PC-9 (cell line): ENCODE data around the gene SMG6. TPM values are rescaled to one million over a fixed set of nuclear protein-coding genes. Genes with fewer than 3 reads are reported as not detected.
A peak's percentile ranks its signal among the peaks of the same experiment; 100 is the strongest.

Experiments used
- BruUV-seq: library from RNA; stranded (reverse); fragments of 400-500 nt; replicated peaks from 2 replicates; lab custom pipeline; 2021; lab: Mats Ljungman, UMichigan
- CTCF ChIA-PET: fragments of 300-600 bp; sonication (Branson Sonifier 250); formaldehyde crosslinking; loops from one replicate; lab custom pipeline; 2022; ENCODE audit warnings: antibody characterized with exemption; lab: Charles Lee
- POLR2A ChIA-PET: fragments of 300-600 bp; sonication (Branson Sonifier 250); formaldehyde crosslinking; loops from one replicate; lab custom pipeline; 2022; ENCODE audit warnings: antibody characterized with exemption; ENCODE audit not compliant: unreplicated experiment; lab: Charles Lee
- DNase-seq, 2 experiments: peaks; one replicate each; pipeline versions ENCODE4 v3.0.0 to v3.0.0-alpha.2; 2015 to 2022; ENCODE audit warnings: mixed read lengths in 1 of 2
- H2AFZ ChIP-seq: fragments of 200-600 bp; sonication (generic); 2 replicates; pipeline ENCODE4 v1.8.1; 2017; ENCODE audit warnings: antibody characterized with exemption
- H3F3A ChIP-seq: fragments of 200-600 bp; sonication (generic); 2 replicates; pipeline ENCODE4 v1.8.1; 2017; ENCODE audit warnings: antibody characterized with exemption, mild to moderate bottlenecking, low read depth; ENCODE audit not compliant: insufficient read depth
- H3K27ac ChIP-seq: fragments of 200-600 bp; sonication (generic); 2 replicates; pipeline ENCODE4 v1.6.1; 2016; ENCODE audit warnings: mixed run types
- H3K27me3 ChIP-seq: fragments of 200-600 bp; sonication (generic); 2 replicates; pipeline ENCODE4 v1.6.1; 2016; ENCODE audit warnings: low read depth, mixed run types; ENCODE audit not compliant: insufficient read depth
- H3K36me3 ChIP-seq: fragments of 200-600 bp; sonication (generic); 2 replicates; pipeline ENCODE4 v1.6.1; 2016; ENCODE audit warnings: low read depth, mixed run types
- H3K4me1 ChIP-seq: fragments of 200-600 bp; sonication (generic); replicated peaks from 2 replicates; pipeline ENCODE4 v1.6.1; 2016; ENCODE audit warnings: mixed run types; ENCODE audit not compliant: insufficient read depth
- H3K4me2 ChIP-seq: fragments of 200-600 bp; sonication (generic); 2 replicates; pipeline ENCODE4 v1.6.1; 2017; ENCODE audit warnings: mixed run types
- H3K4me3 ChIP-seq: fragments of 200-600 bp; sonication (generic); 2 replicates; pipeline ENCODE4 v1.6.1; 2016; ENCODE audit warnings: mixed run types
- H3K79me2 ChIP-seq: fragments of 200-600 bp; sonication (generic); 2 replicates; pipeline ENCODE4 v1.6.1; 2017; ENCODE audit warnings: low read depth, mixed run types
- H3K9me2 ChIP-seq: fragments of 200-600 bp; sonication (generic); 2 replicates; pipeline ENCODE4 v1.8.1; 2017; ENCODE audit warnings: mild to moderate bottlenecking; ENCODE audit not compliant: insufficient read depth
- H3K9me3 ChIP-seq: fragments of 200-600 bp; sonication (generic); 2 replicates; pipeline ENCODE4 v1.8.1; 2016; ENCODE audit warnings: low read depth; ENCODE audit not compliant: insufficient read depth
- H4K20me1 ChIP-seq: fragments of 200-600 bp; sonication (generic); 2 replicates; pipeline ENCODE4 v1.8.1; 2017; ENCODE audit not compliant: insufficient read depth
- EZH2 ChIP-seq: fragments of 200-600 bp; sonication (generic); IDR thresholded peaks from 2 replicates; pipeline ENCODE4 v1.8.0; 2017; ENCODE audit warnings: antibody characterized with exemption, low read depth
- intact Hi-C: fragments of 100-400 bp; cut with micrococcal nuclease; formaldehyde crosslinking; loops from one replicate; pipeline ENCODE4 v1.10.0; 2022; ENCODE audit not compliant: unreplicated experiment
- total RNA-seq: library from RNA; stranded (reverse); gene quantifications from 2 replicates; pipeline ENCODE4 v1.2.3, GENCODE V29; 2021
- TF ChIP-seq, protein P1 (sequence below): fragments of 200-600 bp; sonication (generic); conservative IDR thresholded peaks from 2 replicates; pipeline ENCODE4 v1.6.1; 2017; ENCODE audit warnings: mixed run types, antibody characterized with exemption, mild to moderate bottlenecking, moderate library complexity

SMG6 gene
- total RNA-seq, 1 experiment from 2014 or later = 43.1 TPM

DNA sequence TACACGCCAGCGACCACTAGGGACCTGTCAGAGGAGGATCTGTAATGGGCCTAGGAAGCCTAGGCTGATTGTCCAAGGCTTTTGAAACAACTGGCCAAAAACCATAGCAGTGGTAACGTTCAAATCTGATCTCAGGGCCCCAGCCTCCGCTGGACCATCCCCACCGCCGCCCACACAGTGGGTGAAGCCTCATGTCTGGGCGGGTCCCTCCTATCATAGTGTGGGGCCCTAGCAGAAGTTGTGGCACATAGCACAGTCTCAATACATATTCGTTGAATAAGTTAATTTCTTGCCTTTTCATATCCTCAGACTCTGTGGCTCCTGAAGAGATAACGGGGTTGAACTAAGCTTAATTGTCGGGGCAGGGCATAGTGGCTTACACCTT, 272.8 kb downstream of the SMG6 start:
- no peaks in the 10 kb centered on the region for H3K9me2 ChIP-seq
- H3K9me3 ChIP-seq = no peaks in the 10 kb centered on the region
- H3K27ac ChIP-seq = no peak overlapping the region
- H3K79me2 ChIP-seq = peaks cover 14% of the 10 kb centered on the region
- BruUV-seq = TSS peak; percentile 41
- DNase-seq = peak in 1 of 2 experiments; percentile 36
- ChIA-PET CTCF (interaction anchor here (0.6 kb wide), 1 partner anchor 138 kb away, joined by 3 read pairs; no protein-coding TSS in a partner anchor), POLR2A (no interaction called here)
- no peak overlapping the region for H2AFZ ChIP-seq
- 0 out of 2 replicates have a peak, but pooled peaks cover under 1% of the 10 kb centered on the region for H3K27me3 ChIP-seq
- H3K4me1 ChIP-seq = peaks cover 15% of the 10 kb centered on the region
- H4K20me1 ChIP-seq = peaks cover 17% of the 10 kb centered on the region
- peak overlapping the region; percentile 97 for H3K4me3 ChIP-seq
- intact Hi-C loops = loop anchor here (1.0 kb wide), 1 partner anchor 122 kb away; no protein-coding TSS in a partner anchor
- TF ChIP-seq, protein P1, sequence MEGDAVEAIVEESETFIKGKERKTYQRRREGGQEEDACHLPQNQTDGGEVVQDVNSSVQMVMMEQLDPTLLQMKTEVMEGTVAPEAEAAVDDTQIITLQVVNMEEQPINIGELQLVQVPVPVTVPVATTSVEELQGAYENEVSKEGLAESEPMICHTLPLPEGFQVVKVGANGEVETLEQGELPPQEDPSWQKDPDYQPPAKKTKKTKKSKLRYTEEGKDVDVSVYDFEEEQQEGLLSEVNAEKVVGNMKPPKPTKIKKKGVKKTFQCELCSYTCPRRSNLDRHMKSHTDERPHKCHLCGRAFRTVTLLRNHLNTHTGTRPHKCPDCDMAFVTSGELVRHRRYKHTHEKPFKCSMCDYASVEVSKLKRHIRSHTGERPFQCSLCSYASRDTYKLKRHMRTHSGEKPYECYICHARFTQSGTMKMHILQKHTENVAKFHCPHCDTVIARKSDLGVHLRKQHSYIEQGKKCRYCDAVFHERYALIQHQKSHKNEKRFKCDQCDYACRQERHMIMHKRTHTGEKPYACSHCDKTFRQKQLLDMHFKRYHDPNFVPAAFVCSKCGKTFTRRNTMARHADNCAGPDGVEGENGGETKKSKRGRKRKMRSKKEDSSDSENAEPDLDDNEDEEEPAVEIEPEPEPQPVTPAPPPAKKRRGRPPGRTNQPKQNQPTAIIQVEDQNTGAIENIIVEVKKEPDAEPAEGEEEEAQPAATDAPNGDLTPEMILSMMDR = peak; percentile 66; the same call in 1 of the 2 replicates
- TF ChIP-seq EZH2 = no peak
- peaks cover 15% of the 10 kb centered on the region; the same call in 1 of the 2 replicates for H3F3A ChIP-seq
- H3K4me2 ChIP-seq = peak overlapping the region; percentile 80
- H3K36me3 ChIP-seq = no peaks in the 10 kb centered on the region

DNA sequence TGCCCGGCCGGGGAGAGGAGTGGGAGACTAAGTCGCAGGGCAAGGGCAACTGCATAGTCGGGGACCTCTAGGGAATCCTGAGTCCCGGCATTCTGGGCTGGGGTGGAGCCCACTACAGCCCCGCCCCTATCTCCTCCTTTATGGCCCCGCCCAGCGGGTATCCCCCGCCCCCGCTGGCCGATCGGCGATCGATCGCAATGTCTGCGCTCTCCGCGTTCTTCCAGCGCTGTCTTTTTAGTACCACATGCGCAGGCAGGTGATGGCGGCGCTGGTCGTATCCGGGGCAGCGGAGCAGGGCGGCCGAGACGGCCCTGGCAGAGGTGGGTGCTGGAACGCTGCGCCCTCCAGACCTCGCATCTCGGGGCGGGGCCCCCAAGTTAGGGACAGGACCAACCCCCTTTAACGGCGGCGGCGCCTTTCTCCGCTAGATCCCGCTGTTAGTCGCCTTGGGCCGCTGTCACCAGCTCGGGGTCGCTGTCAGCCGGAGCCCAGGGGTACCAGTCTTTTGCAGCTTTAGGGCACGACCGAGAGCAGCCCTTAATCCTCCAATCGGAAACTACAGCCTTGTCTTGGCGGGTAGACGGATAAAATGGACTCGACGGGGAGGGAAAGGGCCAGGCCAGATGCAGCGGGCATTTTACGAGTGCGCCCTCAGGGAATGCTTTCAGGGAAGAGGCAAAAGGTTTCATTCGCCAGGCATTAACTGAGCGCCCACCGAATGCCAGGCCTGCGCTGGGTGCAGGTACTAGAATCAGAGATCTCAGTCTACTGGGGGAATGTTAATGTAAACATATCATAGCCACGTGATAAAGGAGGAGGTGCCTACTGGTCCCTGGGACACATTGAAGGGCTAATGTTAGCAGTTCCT, 273.4 kb downstream of the SMG6 start, which contains the start of gene DPH1:
DPH1 (plus strand) TSS at position 243 of the 868 bp plus-strand sequence; CDS start at position 260, 17 bp downstream.
- ChIA-PET POLR2A (interaction anchor here (0.6 kb wide), 1 partner anchor 314 kb away, joined by 13 read pairs; no protein-coding TSS in a partner anchor), CTCF (interaction anchor here (0.6 kb wide), 2 partner anchors 74 to 107 kb away, joined by 4 to 5 read pairs; no protein-coding TSS in a partner anchor)
- intact Hi-C loops = loop anchor here (1.0 kb wide), 1 partner anchor 122 kb away; no protein-coding TSS in a partner anchor
- H3K36me3 ChIP-seq = no peaks in the 10 kb centered on the region
- peaks cover 14% of the 10 kb centered on the region for H3K79me2 ChIP-seq
- H3K9me2 ChIP-seq = no peaks in the 10 kb centered on the region
- 0 out of 2 replicates have a peak, but pooled peaks cover 7% of the 10 kb centered on the region for H3K27me3 ChIP-seq
- no peak for TF ChIP-seq EZH2
- TF ChIP-seq, protein P1 = no peak
- H3F3A ChIP-seq = peaks cover 15% of the 10 kb centered on the region; the same call in 1 of the 2 replicates
- peak; percentile 83 to 91 for DNase-seq
- no peak within 1 kb of the TSS for H3K27ac ChIP-seq
- no TSS peak for BruUV-seq
- H3K4me2 ChIP-seq = peak within 1 kb of the TSS; percentile 80
- H2AFZ ChIP-seq = peak within 1 kb of the TSS; percentile 99
- H4K20me1 ChIP-seq = peaks cover 14% of the 10 kb centered on the region; the same call in 1 of the 2 replicates
- no peaks in the 10 kb centered on the region for H3K9me3 ChIP-seq
- peaks cover 15% of the 10 kb centered on the region for H3K4me1 ChIP-seq
- H3K4me3 ChIP-seq = peak within 1 kb of the TSS; percentile 97

DNA sequence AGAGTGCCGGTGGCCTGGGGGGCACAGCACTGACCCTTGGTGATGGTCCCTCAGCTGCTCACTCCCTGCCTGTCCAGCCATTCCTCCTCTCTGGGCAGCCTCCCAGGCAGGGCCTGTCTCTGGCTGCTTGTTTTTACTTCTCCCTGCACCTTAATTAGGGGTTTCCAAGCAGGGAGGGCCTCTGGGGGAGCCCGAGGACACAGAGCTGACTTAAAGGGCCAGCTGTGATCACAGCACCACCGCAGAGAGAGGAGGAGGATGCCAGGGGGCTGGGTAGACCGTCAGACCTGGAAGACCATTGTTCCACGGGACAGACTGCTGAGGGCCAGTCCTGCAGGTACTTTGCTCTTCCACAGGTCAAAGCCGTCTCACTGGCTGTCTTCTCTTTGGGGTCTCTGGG, 274.8 kb downstream of the SMG6 start:
- no peak overlapping the region for H3K4me3 ChIP-seq
- TF ChIP-seq, protein P1 = no peak
- no peak for TF ChIP-seq EZH2
- H3K9me3 ChIP-seq = no peaks in the 10 kb centered on the region
- no peaks in the 10 kb centered on the region for H3K36me3 ChIP-seq
- H3F3A ChIP-seq = peaks cover 15% of the 10 kb centered on the region; the same call in 1 of the 2 replicates
- DNase-seq = no peak
- H2AFZ ChIP-seq = no peak overlapping the region
- H3K4me2 ChIP-seq = no peak overlapping the region
- intact Hi-C loops = no loop called here
- no TSS peak for BruUV-seq
- ChIA-PET POLR2A (interaction anchor here (0.6 kb wide), 1 partner anchor 122 kb away, joined by 4 read pairs; no protein-coding TSS in a partner anchor), CTCF (interaction anchor here (0.6 kb wide), 2 partner anchors 23 to 114 kb away, joined by 3 read pairs; no protein-coding TSS in a partner anchor)
- H4K20me1 ChIP-seq = peaks cover 14% of the 10 kb centered on the region; the same call in 1 of the 2 replicates
- H3K27ac ChIP-seq = no peak overlapping the region
- no peaks in the 10 kb centered on the region for H3K9me2 ChIP-seq
- peaks cover 21% of the 10 kb centered on the region; the same call in 1 of the 2 replicates for H3K27me3 ChIP-seq
- peaks cover 21% of the 10 kb centered on the region for H3K4me1 ChIP-seq
- peaks cover 14% of the 10 kb centered on the region for H3K79me2 ChIP-seq
